NCI-H2107 (cell line): ENCODE data around the gene KATNBL1.
"Not testable (repeated sequence)": the region's sequence is repeated elsewhere in the genome, so short reads cannot be mapped to it uniquely, and the experiment has no call there.

Experiments
- DNase-seq: peaks from one replicate; lab custom pipeline; 2025; lab: John Stamatoyannopoulos, UW

KATNBL1 gene

GRCh38 chr15:34203305-34203704 is 6.6 kb downstream of the KATNBL1 start:
- DNase-seq: no peak

DNA sequence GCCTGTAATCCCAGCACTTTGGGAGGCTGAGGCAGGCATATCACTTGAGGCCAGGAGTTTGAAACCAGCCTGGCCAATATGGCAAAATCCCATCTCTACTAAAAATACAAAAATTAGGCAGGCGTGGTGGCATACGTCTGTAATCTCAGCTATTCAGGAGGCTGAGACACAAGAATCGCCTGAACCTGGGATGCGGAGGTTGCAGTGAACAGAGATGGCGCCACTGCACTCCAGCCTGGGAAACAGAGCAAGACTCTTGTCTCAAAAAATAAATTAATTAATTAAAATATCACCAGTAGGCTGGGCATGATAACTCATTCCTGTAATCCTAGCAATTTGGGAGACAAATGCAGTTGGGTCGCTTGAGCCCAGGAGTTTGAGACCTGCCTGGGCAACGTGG is 16.6 kb downstream of the KATNBL1 start:
- DNase-seq: not testable (repeated sequence)

DNA sequence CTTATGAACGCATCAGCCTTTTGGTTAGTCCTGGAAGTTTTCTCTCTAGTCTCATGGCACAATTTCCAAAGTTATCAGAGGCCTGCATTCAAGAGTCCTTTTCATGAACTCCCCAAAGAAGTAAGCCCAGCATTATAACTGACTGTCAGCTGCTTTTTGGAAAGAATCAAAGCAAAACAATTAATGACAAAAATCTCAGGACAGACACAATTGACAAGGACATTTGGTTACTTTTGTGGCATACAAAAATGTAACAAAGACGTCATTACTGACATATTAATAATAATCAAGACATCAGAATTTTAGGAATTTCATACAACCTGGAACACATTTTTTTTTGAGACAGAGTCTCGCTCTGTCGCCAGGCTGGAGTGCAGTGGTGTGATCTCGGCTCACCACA is 21.2 kb downstream of the KATNBL1 start:
- no peak for DNase-seq

- no peak for DNase-seq
Observed at GRCh38 chr15:34185666-34186065, 24.2 kb downstream of the KATNBL1 start.

GRCh38 chr15:34182942-34183341 is 27.0 kb downstream of the KATNBL1 start:
- no peak for DNase-seq

GRCh38 chr15:34179234-34179633 is 30.7 kb downstream of the KATNBL1 start:
- DNase-seq: no peak

- DNase-seq: not testable (repeated sequence)
Observed at GRCh38 chr15:34165987-34166573, 43.8 kb downstream of the KATNBL1 start.

DNA sequence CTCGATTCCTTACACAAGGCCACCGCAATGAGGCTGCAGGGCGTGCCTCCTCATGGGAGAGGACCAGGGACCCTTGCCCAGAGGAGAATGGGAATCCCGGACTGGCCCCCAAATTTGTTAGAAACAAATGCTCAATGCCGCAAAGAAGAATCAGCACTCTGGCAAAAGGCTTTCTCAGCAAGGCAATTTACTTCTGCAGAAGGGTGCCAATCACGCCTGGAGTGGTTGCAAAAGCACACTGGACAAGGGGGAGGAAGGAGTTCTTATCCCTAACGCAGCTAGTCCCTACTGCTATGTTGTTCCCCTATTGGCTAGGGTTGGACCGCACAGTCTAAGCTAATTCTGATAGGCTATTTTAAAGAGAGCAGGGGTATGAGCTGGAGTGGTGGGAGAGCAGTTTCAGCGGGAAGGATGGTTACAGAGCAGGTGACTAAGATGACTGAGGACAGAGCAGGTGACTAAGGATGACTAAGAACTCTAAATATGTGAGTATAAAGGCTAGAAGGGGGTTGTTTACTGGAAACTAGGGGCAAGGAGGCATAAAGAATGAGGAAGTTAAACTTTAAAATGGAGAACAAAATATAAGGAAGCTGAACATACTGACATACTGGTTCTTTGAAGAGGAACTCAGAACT is 48.5 kb downstream of the KATNBL1 start:
- DNase-seq: no peak

DNA sequence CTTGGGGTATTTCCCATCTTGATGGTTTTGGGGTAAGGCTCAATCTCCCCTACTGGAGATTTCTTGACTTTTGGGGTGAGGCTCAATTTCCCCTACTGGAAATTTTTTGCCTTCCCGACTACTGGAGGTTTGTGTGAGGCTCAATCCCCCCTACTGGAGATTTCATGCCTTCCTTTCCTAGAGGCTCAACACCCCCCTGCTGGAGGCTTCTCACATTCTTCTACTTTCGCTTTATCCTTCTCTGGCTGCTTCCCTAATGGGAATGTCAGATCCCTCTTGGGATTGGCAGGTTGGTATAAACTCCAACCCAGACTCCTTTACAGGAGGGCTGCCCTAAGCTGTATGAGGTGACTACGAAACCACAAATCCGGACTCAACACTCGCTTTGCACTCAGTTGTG is 49.2 kb downstream of the KATNBL1 start:
- no peak for DNase-seq

DNA sequence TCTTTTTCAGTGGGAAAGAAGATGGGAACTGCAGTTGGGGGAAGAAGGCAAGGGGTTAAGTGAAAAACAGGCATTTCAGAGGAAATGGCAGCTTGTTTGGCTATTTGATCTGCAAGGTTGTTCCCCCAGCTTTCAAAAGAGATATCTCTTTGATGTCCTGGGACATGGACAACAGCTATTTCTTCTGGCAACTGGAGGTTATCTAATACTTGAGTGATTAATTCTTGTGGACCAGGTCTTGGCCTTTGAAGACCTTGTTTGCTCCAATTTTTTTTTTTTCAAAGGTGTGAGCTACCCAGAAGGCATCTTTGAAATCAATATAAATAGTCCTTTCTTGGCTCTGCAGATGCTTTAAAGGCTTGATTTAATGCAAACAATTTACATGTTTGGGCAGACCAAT is 51.5 kb downstream of the KATNBL1 start:
- DNase-seq: no peak

- DNase-seq: no peak
Observed at GRCh38 chr15:34155859-34156258, 54.0 kb downstream of the KATNBL1 start.

GRCh38 chr15:34154725-34155204 is 55.1 kb downstream of the KATNBL1 start:
- no peak for DNase-seq

DNA sequence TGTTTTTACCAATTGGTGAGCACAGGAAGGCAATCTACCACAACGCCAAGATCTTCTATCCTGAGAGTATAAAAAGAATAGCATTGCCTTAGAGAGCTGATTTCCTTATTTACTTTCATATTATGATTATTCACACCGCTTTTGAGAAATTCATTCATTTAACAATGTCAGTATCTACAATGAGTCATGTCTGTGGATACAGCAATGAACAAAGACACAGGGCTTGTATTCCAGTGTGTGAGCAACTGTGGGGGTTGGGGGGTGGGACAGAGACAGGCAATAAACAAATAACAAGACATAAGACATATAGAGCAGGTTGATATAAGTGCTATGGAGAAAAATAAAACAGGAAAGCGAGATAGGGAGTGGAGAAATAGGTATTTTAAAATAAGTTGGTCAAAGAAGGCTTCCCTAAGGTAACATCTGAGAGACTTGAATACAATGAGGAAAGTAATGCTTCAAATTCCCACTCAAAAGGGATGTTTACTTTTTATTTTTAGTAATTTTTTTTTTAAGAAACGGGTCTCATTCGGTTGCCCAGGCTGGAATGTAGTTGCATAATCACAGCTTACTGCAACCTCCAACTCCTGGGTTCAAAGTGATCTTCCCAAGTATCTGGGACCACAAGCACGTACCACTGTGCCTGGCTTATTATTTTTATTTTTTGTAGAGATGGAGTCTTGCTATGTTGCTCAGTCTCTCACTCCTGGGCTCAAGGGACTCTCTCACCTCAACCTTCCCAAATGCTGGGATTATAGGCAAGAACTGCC is 62.3 kb downstream of the KATNBL1 start:
- no peak for DNase-seq

DNA sequence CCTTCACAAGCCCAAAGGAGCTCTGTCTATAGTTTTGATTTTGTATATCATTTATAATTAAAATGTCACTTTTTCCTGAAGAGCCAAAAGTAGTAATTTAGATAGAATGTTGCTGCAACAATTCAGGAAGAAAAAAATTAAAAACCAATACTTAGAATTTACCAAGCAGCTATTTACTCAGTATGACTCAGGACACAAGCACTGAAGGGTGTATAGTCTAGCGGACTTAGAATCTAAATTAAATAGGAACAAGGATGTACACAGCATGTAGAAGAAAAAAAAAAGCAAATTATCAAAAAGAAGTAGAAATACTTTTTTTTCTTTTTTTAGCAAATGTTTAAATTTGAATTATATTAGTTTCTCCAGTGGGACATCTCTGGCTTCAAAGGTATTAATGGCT is 76.4 kb downstream of the KATNBL1 start:
- DNase-seq: no peak

DNA sequence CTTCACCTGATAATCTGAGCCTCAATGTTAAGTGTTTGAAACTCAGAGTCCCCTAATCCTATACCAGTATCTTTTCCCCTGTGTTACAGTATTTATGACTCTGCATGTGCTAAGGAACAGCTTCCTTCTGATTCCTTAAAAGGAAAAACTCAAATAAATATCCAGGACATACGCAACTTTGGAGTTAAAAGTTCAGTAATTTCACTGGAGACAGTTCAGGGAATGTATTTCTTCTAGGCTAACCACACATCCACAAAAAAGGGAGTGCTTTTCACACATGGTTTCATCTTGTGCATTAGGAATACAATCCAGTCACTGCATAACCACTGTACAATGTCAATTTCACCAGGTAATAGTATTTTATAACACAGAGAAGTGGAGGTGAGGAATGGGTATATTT is 77.0 kb downstream of the KATNBL1 start:
- DNase-seq: no peak

- no peak for DNase-seq
Observed at GRCh38 chr15:34128898-34129297, 81.0 kb downstream of the KATNBL1 start.

- DNase-seq: no peak
Observed at GRCh38 chr15:34126522-34126921, 83.4 kb downstream of the KATNBL1 start.

- no peak for DNase-seq
Observed at GRCh38 chr15:34125945-34126344, 84.0 kb downstream of the KATNBL1 start.

DNA sequence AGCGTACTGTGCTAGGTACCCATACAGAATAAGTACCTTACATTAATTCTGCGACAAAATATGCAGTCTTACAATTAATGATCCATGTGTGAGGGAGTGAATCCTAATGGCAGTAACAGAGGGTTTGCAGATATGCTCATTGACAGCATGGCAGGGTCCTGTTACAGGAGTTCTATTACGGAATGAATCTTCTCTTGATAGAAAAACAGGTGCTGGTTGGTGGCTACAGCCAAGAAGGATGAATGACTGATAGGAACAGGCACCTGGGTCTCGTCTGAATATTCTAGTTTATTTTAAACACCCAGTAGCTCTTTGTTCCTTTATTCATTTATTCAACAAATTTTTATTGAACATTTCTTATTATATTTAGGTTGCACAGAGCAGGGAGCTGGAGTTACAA is 85.2 kb downstream of the KATNBL1 start:
- DNase-seq: no peak

GRCh38 chr15:34122771-34123183 is 87.1 kb downstream of the KATNBL1 start:
- no peak for DNase-seq

GRCh38 chr15:34121786-34122185 is 88.1 kb downstream of the KATNBL1 start:
- DNase-seq: not testable (repeated sequence)

- not testable (repeated sequence) for DNase-seq
Observed at GRCh38 chr15:34120420-34120819, 89.5 kb downstream of the KATNBL1 start.

DNA sequence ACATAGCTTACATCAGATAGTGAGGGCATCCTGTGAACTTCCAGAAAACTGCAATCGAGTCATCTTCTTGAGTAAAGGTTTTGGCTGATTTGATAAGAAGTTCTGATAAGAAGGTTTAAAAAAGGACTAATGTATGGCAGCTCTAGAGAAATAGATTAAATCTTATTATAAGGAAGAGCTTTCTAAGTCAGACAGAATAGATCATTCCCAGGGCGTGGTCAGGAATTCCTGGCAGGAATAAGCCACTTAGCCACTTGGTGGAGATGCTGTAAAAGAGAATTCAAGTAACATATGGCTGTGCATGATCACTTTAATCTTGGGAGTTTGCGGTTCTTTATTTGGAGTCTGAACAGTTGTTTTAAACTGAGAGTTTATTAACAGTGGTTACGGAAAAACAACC is 90.6 kb downstream of the KATNBL1 start:
- no peak for DNase-seq
